Anterior cingulate cortex (tissue), 58 donors: ENCODE results near the gene SMCO2.

Experiments
- DNase-seq, 58 donors: peaks; one replicate each; lab custom pipeline; 2025; lab: John Stamatoyannopoulos, UW

Gene SMCO2

GRCh38 chr12:27451036-27451825, 4.7 kb downstream of the SMCO2 start:
- DNase-seq: no peak

GRCh38 chr12:27453421-27453820, 6.9 kb downstream of the SMCO2 start:
- DNase-seq: no peak

- DNase-seq: no peak
These were observed 9.1 kb downstream of the SMCO2 start for GRCh38 chr12:27455589-27455988.

GRCh38 chr12:27456618-27457017, 10.1 kb downstream of the SMCO2 start:
- DNase-seq: no peak

GRCh38 chr12:27460471-27460978, 14.0 kb downstream of the SMCO2 start:
- no peak for DNase-seq

- DNase-seq: no peak
These were observed 15.7 kb downstream of the SMCO2 start for GRCh38 chr12:27462151-27462694.

GRCh38 chr12:27462851-27463250, 16.3 kb downstream of the SMCO2 start:
- no peak for DNase-seq

GRCh38 chr12:27463511-27464219, 17.1 kb downstream of the SMCO2 start:
- no peak for DNase-seq

- DNase-seq: no peak
These were observed 17.7 kb downstream of the SMCO2 start for GRCh38 chr12:27464220-27464554.

GRCh38 chr12:27467641-27468040, 21.1 kb downstream of the SMCO2 start:
- DNase-seq: no peak

- no peak for DNase-seq
These were observed 21.7 kb downstream of the SMCO2 start for GRCh38 chr12:27468241-27468640.

- DNase-seq: no peak
These were observed 22.7 kb downstream of the SMCO2 start for GRCh38 chr12:27469176-27469736.

GRCh38 chr12:27472604-27473003, 26.1 kb downstream of the SMCO2 start:
- no peak for DNase-seq

- DNase-seq: no peak
These were observed 27.8 kb downstream of the SMCO2 start for GRCh38 chr12:27474344-27474743.

- DNase-seq: no peak
These were observed 30.5 kb downstream of the SMCO2 start for GRCh38 chr12:27477049-27477448.

GRCh38 chr12:27478949-27479348, 32.4 kb downstream of the SMCO2 start:
- no peak for DNase-seq

GRCh38 chr12:27480016-27480415, 33.5 kb downstream of the SMCO2 start:
- DNase-seq: no peak

GRCh38 chr12:27486961-27487360, 40.4 kb downstream of the SMCO2 start:
- DNase-seq: no peak

- DNase-seq: no peak
These were observed 41.9 kb downstream of the SMCO2 start for GRCh38 chr12:27488479-27488878.

GRCh38 chr12:27491226-27491625, 44.7 kb downstream of the SMCO2 start:
- DNase-seq: no peak

GRCh38 chr12:27493260-27493940, 46.9 kb downstream of the SMCO2 start:
- DNase-seq: no peak
